NCI-H2081 (cell line): ENCODE measurements around the gene GABRG3.

ENCODE experiments used
- DNase-seq, 2 experiments: peaks; one replicate each; lab custom pipeline; 2025; lab: John Stamatoyannopoulos, UW

Gene GABRG3

GRCh38 chr15:27576576-27576975 lies 605.6 kb downstream of the GABRG3 start:
- no peak for DNase-seq

DNA sequence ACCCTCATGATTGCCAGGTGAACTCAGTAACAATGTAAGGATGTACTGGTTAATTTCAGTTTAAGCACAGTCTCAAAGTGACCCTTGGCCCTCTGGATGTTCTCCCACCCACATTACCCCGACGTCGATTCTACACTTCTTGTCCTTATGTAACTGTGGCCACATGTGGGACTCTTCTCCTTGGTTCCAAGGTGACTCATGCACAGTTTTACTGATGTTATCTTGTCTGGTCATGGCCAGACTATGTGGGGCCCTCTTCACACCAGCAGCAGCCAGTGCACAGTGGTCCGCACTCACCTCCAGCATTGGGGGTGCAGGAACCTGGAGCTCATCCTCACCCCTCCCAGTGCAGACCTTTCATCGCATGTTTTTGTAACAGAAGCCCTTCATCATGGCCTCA lies 608.8 kb downstream of the GABRG3 start:
- DNase-seq: no peak

- DNase-seq: no peak
Observed at GRCh38 chr15:27582726-27583410, 611.9 kb downstream of the GABRG3 start.

DNA sequence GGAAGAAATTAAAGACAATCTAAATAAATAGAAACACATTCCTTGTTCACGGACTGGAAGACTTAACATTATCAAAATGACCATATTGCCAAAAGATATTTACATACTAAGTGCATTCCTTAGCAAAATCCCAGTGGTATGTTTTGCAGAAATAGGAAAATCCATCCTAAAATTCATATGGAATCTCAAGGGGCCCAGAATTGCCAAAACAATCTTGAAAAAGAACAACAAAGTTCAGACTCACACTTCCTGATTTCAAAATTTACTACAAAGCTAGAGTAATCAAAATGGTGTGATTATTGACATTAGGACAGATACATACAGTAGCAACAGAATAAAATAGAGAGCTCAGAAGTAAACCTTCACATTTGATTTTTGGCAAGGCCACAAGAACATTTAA lies 612.7 kb downstream of the GABRG3 start:
- DNase-seq: no peak

DNA sequence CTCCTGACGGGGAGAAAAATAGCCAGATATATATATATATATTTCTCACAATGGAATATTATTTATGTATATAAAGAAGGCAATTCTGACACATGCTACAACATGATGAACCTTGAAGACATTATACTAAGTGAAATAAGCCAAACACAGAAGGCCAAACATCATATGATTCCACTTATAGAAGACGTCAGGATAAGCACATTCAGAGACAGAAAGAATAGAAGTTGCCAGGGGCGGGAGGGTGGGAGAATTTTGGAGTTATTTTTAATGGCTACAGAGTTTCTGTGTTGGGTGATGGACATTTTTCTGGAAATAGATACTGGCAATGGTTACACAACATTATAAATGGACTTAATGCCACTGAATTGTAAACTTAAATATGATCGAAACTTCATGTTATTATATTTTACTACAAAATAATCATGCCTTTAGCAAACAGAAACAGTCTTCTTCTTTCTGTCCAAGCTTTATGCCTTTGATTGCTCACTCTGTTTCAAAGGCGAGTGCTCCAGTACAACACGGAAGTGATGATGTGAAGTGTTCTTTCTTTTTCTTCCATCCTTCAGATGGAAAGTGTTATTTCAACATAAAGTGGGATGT lies 614.2 kb downstream of the GABRG3 start:
- no peak for DNase-seq

GRCh38 chr15:27587810-27588209 lies 616.8 kb downstream of the GABRG3 start:
- DNase-seq: peak; percentile 44 to 48

DNA sequence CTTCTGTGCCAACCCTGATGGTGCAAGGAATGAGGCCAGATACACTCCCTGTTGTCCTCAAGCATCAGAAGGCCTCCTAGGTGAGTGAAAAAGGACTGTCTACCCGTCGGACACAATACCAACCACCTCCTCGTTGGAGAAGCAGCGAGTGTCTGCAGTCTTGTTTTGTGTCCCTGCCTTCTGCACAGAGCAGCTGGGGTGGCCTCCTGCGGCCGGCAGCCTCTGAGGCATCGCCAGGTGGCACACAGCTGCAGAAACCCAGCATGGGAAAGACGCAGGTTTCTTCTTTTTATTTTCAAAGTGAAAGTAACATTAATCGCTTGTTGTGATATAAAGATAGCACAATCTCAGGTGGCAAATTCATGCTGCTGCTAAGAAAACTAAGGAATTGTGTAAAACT lies 618.3 kb downstream of the GABRG3 start:
- peak; percentile 39 to 78 for DNase-seq

- no peak for DNase-seq
Observed at GRCh38 chr15:27589782-27590181, 618.8 kb downstream of the GABRG3 start.
